ENCODE measurements around the gene BANP.
"Not testable (repeated sequence)": the region's sequence is repeated elsewhere in the genome, so short reads cannot be mapped to it uniquely, and the experiment has no call there.

BANP gene

GRCh38 chr16:87965417-87965816, 14.2 kb downstream of the BANP start:
- peaks cover 3% of the 10 kb centered on the region for H3K4me1 ChIP-seq (ENCODE audit: control insufficient read depth, insufficient read depth, low read length)
- H3K9me3 ChIP-seq (ENCODE audit: control insufficient read depth, insufficient read depth, low read length) = no peaks in the 10 kb centered on the region
- H3K9ac ChIP-seq (ENCODE audit: low read depth, low read length) = no peak overlapping the region
- no peaks in the 10 kb centered on the region for H3K36me3 ChIP-seq (ENCODE audit: control insufficient read depth, insufficient read depth, low read length)
- H3K4me3 ChIP-seq (ENCODE audit: low read depth, low read length) = no peak overlapping the region
- H3K27me3 ChIP-seq (ENCODE audit: control insufficient read depth, insufficient read depth, low read length) = no peaks in the 10 kb centered on the region

- Histone ChIP-seq H3K36me3 (ENCODE audit: control insufficient read depth, insufficient read depth, low read length) (peaks cover 2% of the 10 kb centered on the region), H3K9ac (ENCODE audit: low read depth, low read length) (no peak overlapping the region), H3K4me3 (ENCODE audit: low read depth, low read length) (no peak overlapping the region), H3K4me1 (ENCODE audit: control insufficient read depth, insufficient read depth, low read length) (peaks cover 3% of the 10 kb centered on the region), H3K9me3 (ENCODE audit: control insufficient read depth, insufficient read depth, low read length) (no peaks in the 10 kb centered on the region), H3K27me3 (ENCODE audit: control insufficient read depth, insufficient read depth, low read length) (no peaks in the 10 kb centered on the region)
These were observed 14.9 kb downstream of the BANP start for GRCh38 chr16:87966064-87966645.

- Histone ChIP-seq H3K36me3 (ENCODE audit: control insufficient read depth, insufficient read depth, low read length) (peaks cover 2% of the 10 kb centered on the region), H3K9ac (ENCODE audit: low read depth, low read length) (no peak overlapping the region), H3K4me1 (ENCODE audit: control insufficient read depth, insufficient read depth, low read length) (peaks cover 3% of the 10 kb centered on the region), H3K4me3 (ENCODE audit: low read depth, low read length) (no peak overlapping the region), H3K27me3 (ENCODE audit: control insufficient read depth, insufficient read depth, low read length) (no peaks in the 10 kb centered on the region), H3K9me3 (ENCODE audit: control insufficient read depth, insufficient read depth, low read length) (no peaks in the 10 kb centered on the region)
These were observed 15.5 kb downstream of the BANP start for GRCh38 chr16:87966685-87967185.

GRCh38 chr16:87968541-87968940, 17.3 kb downstream of the BANP start:
- Histone ChIP-seq H3K4me3 (ENCODE audit: low read depth, low read length) (no peak overlapping the region), H3K36me3 (ENCODE audit: control insufficient read depth, insufficient read depth, low read length) (peaks cover 2% of the 10 kb centered on the region), H3K27me3 (ENCODE audit: control insufficient read depth, insufficient read depth, low read length) (no peaks in the 10 kb centered on the region), H3K9me3 (ENCODE audit: control insufficient read depth, insufficient read depth, low read length) (no peaks in the 10 kb centered on the region), H3K4me1 (ENCODE audit: control insufficient read depth, insufficient read depth, low read length) (peaks cover 3% of the 10 kb centered on the region), H3K9ac (ENCODE audit: low read depth, low read length) (no peak overlapping the region)

GRCh38 chr16:87970186-87970585, 19.0 kb downstream of the BANP start:
- peaks cover 2% of the 10 kb centered on the region for H3K36me3 ChIP-seq (ENCODE audit: control insufficient read depth, insufficient read depth, low read length)
- H3K4me3 ChIP-seq (ENCODE audit: low read depth, low read length) = no peak overlapping the region
- H3K27me3 ChIP-seq (ENCODE audit: control insufficient read depth, insufficient read depth, low read length) = no peaks in the 10 kb centered on the region
- H3K4me1 ChIP-seq (ENCODE audit: control insufficient read depth, insufficient read depth, low read length) = peaks cover 3% of the 10 kb centered on the region
- no peak overlapping the region for H3K9ac ChIP-seq (ENCODE audit: low read depth, low read length)
- H3K9me3 ChIP-seq (ENCODE audit: control insufficient read depth, insufficient read depth, low read length) = no peaks in the 10 kb centered on the region

- no peaks in the 10 kb centered on the region for H3K4me1 ChIP-seq (ENCODE audit: control insufficient read depth, insufficient read depth, low read length)
- H3K4me3 ChIP-seq (ENCODE audit: low read depth, low read length) = no peak overlapping the region
- H3K9ac ChIP-seq (ENCODE audit: low read depth, low read length) = no peak overlapping the region
- H3K9me3 ChIP-seq (ENCODE audit: control insufficient read depth, insufficient read depth, low read length) = no peaks in the 10 kb centered on the region
- peaks cover 2% of the 10 kb centered on the region for H3K36me3 ChIP-seq (ENCODE audit: control insufficient read depth, insufficient read depth, low read length)
- H3K27me3 ChIP-seq (ENCODE audit: control insufficient read depth, insufficient read depth, low read length) = no peaks in the 10 kb centered on the region
These were observed 20.7 kb downstream of the BANP start for GRCh38 chr16:87971933-87972332.

GRCh38 chr16:87973717-87974116, 22.5 kb downstream of the BANP start:
- Histone ChIP-seq H3K9me3 (ENCODE audit: control insufficient read depth, insufficient read depth, low read length) (no peaks in the 10 kb centered on the region), H3K4me3 (ENCODE audit: low read depth, low read length) (no peak overlapping the region)

GRCh38 chr16:87974178-87974577, 22.9 kb downstream of the BANP start:
- Histone ChIP-seq H3K9me3 (ENCODE audit: control insufficient read depth, insufficient read depth, low read length) (no peaks in the 10 kb centered on the region), H3K9ac (ENCODE audit: low read depth, low read length) (no peak overlapping the region), H3K36me3 (ENCODE audit: control insufficient read depth, insufficient read depth, low read length) (peaks cover 2% of the 10 kb centered on the region), H3K4me1 (ENCODE audit: control insufficient read depth, insufficient read depth, low read length) (no peaks in the 10 kb centered on the region), H3K4me3 (ENCODE audit: low read depth, low read length) (no peak overlapping the region), H3K27me3 (ENCODE audit: control insufficient read depth, insufficient read depth, low read length) (no peaks in the 10 kb centered on the region)

More at GRCh38 chr16:87973717-87974116, 22.5 kb downstream of the BANP start:
- Histone ChIP-seq H3K9ac (ENCODE audit: low read depth, low read length) (no peak overlapping the region), H3K27me3 (ENCODE audit: control insufficient read depth, insufficient read depth, low read length) (no peaks in the 10 kb centered on the region), H3K36me3 (ENCODE audit: control insufficient read depth, insufficient read depth, low read length) (peaks cover 2% of the 10 kb centered on the region), H3K4me1 (ENCODE audit: control insufficient read depth, insufficient read depth, low read length) (no peaks in the 10 kb centered on the region)

GRCh38 chr16:87976665-87977064, 25.4 kb downstream of the BANP start:
- H3K4me1 ChIP-seq (ENCODE audit: control insufficient read depth, insufficient read depth, low read length) = no peaks in the 10 kb centered on the region
- no peaks in the 10 kb centered on the region for H3K36me3 ChIP-seq (ENCODE audit: control insufficient read depth, insufficient read depth, low read length)
- no peak overlapping the region for H3K9ac ChIP-seq (ENCODE audit: low read depth, low read length)
- H3K4me3 ChIP-seq (ENCODE audit: low read depth, low read length) = no peak overlapping the region
- H3K9me3 ChIP-seq (ENCODE audit: control insufficient read depth, insufficient read depth, low read length) = no peaks in the 10 kb centered on the region
- H3K27me3 ChIP-seq (ENCODE audit: control insufficient read depth, insufficient read depth, low read length) = no peaks in the 10 kb centered on the region

- H3K9ac ChIP-seq (ENCODE audit: low read depth, low read length) = no peak overlapping the region
- H3K9me3 ChIP-seq (ENCODE audit: control insufficient read depth, insufficient read depth, low read length) = no peaks in the 10 kb centered on the region
- H3K4me1 ChIP-seq (ENCODE audit: control insufficient read depth, insufficient read depth, low read length) = no peaks in the 10 kb centered on the region
- no peak overlapping the region for H3K4me3 ChIP-seq (ENCODE audit: low read depth, low read length)
- H3K27me3 ChIP-seq (ENCODE audit: control insufficient read depth, insufficient read depth, low read length) = no peaks in the 10 kb centered on the region
- H3K36me3 ChIP-seq (ENCODE audit: control insufficient read depth, insufficient read depth, low read length) = no peaks in the 10 kb centered on the region
These were observed 26.9 kb downstream of the BANP start for GRCh38 chr16:87978127-87978526.

- Histone ChIP-seq H3K36me3 (ENCODE audit: control insufficient read depth, insufficient read depth, low read length) (no peaks in the 10 kb centered on the region), H3K4me3 (ENCODE audit: low read depth, low read length) (no peak overlapping the region), H3K27me3 (ENCODE audit: control insufficient read depth, insufficient read depth, low read length) (no peaks in the 10 kb centered on the region), H3K9ac (ENCODE audit: low read depth, low read length) (no peak overlapping the region), H3K4me1 (ENCODE audit: control insufficient read depth, insufficient read depth, low read length) (no peaks in the 10 kb centered on the region), H3K9me3 (ENCODE audit: control insufficient read depth, insufficient read depth, low read length) (no peaks in the 10 kb centered on the region)
These were observed 28.1 kb downstream of the BANP start for GRCh38 chr16:87979352-87979751.

- not testable (repeated sequence) for H3K36me3 ChIP-seq (ENCODE audit: control insufficient read depth, insufficient read depth, low read length); H3K4me1 ChIP-seq (ENCODE audit: control insufficient read depth, insufficient read depth, low read length); H3K27me3 ChIP-seq (ENCODE audit: control insufficient read depth, insufficient read depth, low read length); H3K9ac ChIP-seq (ENCODE audit: low read depth, low read length); H3K9me3 ChIP-seq (ENCODE audit: control insufficient read depth, insufficient read depth, low read length); H3K4me3 ChIP-seq (ENCODE audit: low read depth, low read length)
These were observed 28.8 kb downstream of the BANP start for GRCh38 chr16:87979911-87980630.

All from iPS-15b (cell line).